Measurements from ENCODE around the gene SP4. TPM values are rescaled to one million over a fixed set of nuclear protein-coding genes. Genes with fewer than 3 reads are reported as not detected.
A peak's percentile ranks its signal among the peaks of the same experiment; 100 is the strongest.

The SP4 gene
- total RNA-seq, 2 donors from 2014 or later = 19.9 to 22.6 TPM

GRCh38 chr7:21426286-21427181 is 1.3 kb upstream of the SP4 start:
- Mint-ChIP-seq H3K4me1 (ENCODE audit: low read depth in 2 of 2) (peaks cover 31 to 42% of the 10 kb centered on the region in 2 donors), H3K4me3 (peak overlapping the region; percentile 100), H3K27me3 (no peaks in the 10 kb centered on the region), H3K36me3 (peaks cover 13% of the 10 kb centered on the region), H3K27ac (peak overlapping the region; percentile 82 to 100), H3K9me3 (no peaks in the 10 kb centered on the region)
- ATAC-seq (no peak), DNase-seq (ENCODE audit: low spot score) (no peak)

- peak overlapping the region; percentile 100 for H3K4me3 Mint-ChIP-seq
- H3K27me3 Mint-ChIP-seq = no peaks in the 10 kb centered on the region
- DNase-seq (ENCODE audit: low spot score) (peak; percentile 100), ATAC-seq (peak; percentile 88 to 90)
- H3K4me1 Mint-ChIP-seq (ENCODE audit: low read depth in 2 of 2) = peaks cover 31 to 50% of the 10 kb centered on the region in 2 donors
- H3K27ac Mint-ChIP-seq = peak overlapping the region; percentile 100
- H3K36me3 Mint-ChIP-seq = peaks cover 13% of the 10 kb centered on the region
- H3K9me3 Mint-ChIP-seq = no peaks in the 10 kb centered on the region
Measured at GRCh38 chr7:21427182-21427870, 557 bp upstream of the SP4 start.

GRCh38 chr7:21428659-21428941 is 717 bp downstream of the SP4 start:
- Mint-ChIP-seq H3K27me3 (no peaks in the 10 kb centered on the region), H3K4me1 (ENCODE audit: low read depth in 2 of 2) (peaks cover 40 to 57% of the 10 kb centered on the region in 2 donors), H3K27ac (peak overlapping the region; percentile 100), H3K9me3 (no peaks in the 10 kb centered on the region), H3K36me3 (peaks cover 13% of the 10 kb centered on the region), H3K4me3 (peak overlapping the region; percentile 100)
- ATAC-seq (no peak), DNase-seq (ENCODE audit: low spot score) (no peak)

- Mint-ChIP-seq H3K27me3 (no peaks in the 10 kb centered on the region), H3K4me1 (ENCODE audit: low read depth in 2 of 2) (peaks cover 40 to 57% of the 10 kb centered on the region in 2 donors), H3K4me3 (peak overlapping the region; percentile 100), H3K27ac (peak overlapping the region; percentile 100), H3K36me3 (peaks cover 13% of the 10 kb centered on the region), H3K9me3 (no peaks in the 10 kb centered on the region)
- ATAC-seq = no peak
- no peak for DNase-seq (ENCODE audit: low spot score)
Measured at GRCh38 chr7:21429021-21429420, 1.1 kb downstream of the SP4 start.

GRCh38 chr7:21429786-21430574 is 2.1 kb downstream of the SP4 start:
- ATAC-seq = no peak
- H3K4me3 Mint-ChIP-seq = peak overlapping the region; percentile 100
- H3K27me3 Mint-ChIP-seq = no peaks in the 10 kb centered on the region
- peaks cover 44 to 57% of the 10 kb centered on the region in 2 donors for H3K4me1 Mint-ChIP-seq (ENCODE audit: low read depth in 2 of 2)
- no peaks in the 10 kb centered on the region for H3K9me3 Mint-ChIP-seq
- DNase-seq (ENCODE audit: low spot score) = no peak
- H3K27ac Mint-ChIP-seq = peak overlapping the region; percentile 100
- peaks cover 13% of the 10 kb centered on the region for H3K36me3 Mint-ChIP-seq

GRCh38 chr7:21430575-21430954 is 2.7 kb downstream of the SP4 start:
- ATAC-seq (no peak), DNase-seq (ENCODE audit: low spot score) (no peak)
- Mint-ChIP-seq H3K36me3 (peaks cover 13% of the 10 kb centered on the region), H3K4me3 (peak overlapping the region; percentile 100), H3K27ac (peak overlapping the region in 1 of 2 donors; percentile 100), H3K4me1 (ENCODE audit: low read depth in 2 of 2) (peaks cover 44 to 57% of the 10 kb centered on the region in 2 donors), H3K27me3 (no peaks in the 10 kb centered on the region), H3K9me3 (no peaks in the 10 kb centered on the region)

- peaks cover 33 to 36% of the 10 kb centered on the region in 2 donors for H3K4me1 Mint-ChIP-seq (ENCODE audit: low read depth in 2 of 2)
- no peak overlapping the region for H3K4me3 Mint-ChIP-seq
- H3K36me3 Mint-ChIP-seq = peaks cover 22% of the 10 kb centered on the region
- no peak for DNase-seq (ENCODE audit: low spot score)
- H3K27me3 Mint-ChIP-seq = no peaks in the 10 kb centered on the region
- no peak for ATAC-seq
- H3K9me3 Mint-ChIP-seq = no peaks in the 10 kb centered on the region
- peak overlapping the region in 1 of 2 donors; percentile 32 for H3K27ac Mint-ChIP-seq
Measured at GRCh38 chr7:21443149-21443841, 15.4 kb downstream of the SP4 start.

- DNase-seq (ENCODE audit: low spot score) (no peak), ATAC-seq (no peak)
- no peak overlapping the region for H3K27ac Mint-ChIP-seq
- peaks cover 34 to 37% of the 10 kb centered on the region in 2 donors for H3K4me1 Mint-ChIP-seq (ENCODE audit: low read depth in 2 of 2)
- no peak overlapping the region for H3K4me3 Mint-ChIP-seq
- H3K36me3 Mint-ChIP-seq = peaks cover 23% of the 10 kb centered on the region
- H3K27me3 Mint-ChIP-seq = no peaks in the 10 kb centered on the region
- no peaks in the 10 kb centered on the region for H3K9me3 Mint-ChIP-seq
Measured at GRCh38 chr7:21448974-21449373, 21.1 kb downstream of the SP4 start.

GRCh38 chr7:21450076-21450475 is 22.2 kb downstream of the SP4 start:
- Mint-ChIP-seq H3K27ac (no peak overlapping the region), H3K4me1 (ENCODE audit: low read depth in 2 of 2) (peaks cover 28 to 31% of the 10 kb centered on the region in 2 donors)

GRCh38 chr7:21450941-21451340 is 23.1 kb downstream of the SP4 start:
- no peak for ATAC-seq
- Mint-ChIP-seq H3K9me3 (no peaks in the 10 kb centered on the region), H3K4me1 (ENCODE audit: low read depth in 2 of 2) (peaks cover 28 to 35% of the 10 kb centered on the region in 2 donors), H3K27ac (no peak overlapping the region), H3K27me3 (no peaks in the 10 kb centered on the region), H3K4me3 (no peak overlapping the region), H3K36me3 (peaks cover 33% of the 10 kb centered on the region)
- no peak for DNase-seq (ENCODE audit: low spot score)

More at GRCh38 chr7:21450076-21450475, 22.2 kb downstream of the SP4 start:
- H3K36me3 Mint-ChIP-seq = peaks cover 27% of the 10 kb centered on the region
- ATAC-seq (no peak), DNase-seq (ENCODE audit: low spot score) (no peak)
- no peak overlapping the region for H3K4me3 Mint-ChIP-seq
- no peaks in the 10 kb centered on the region for H3K9me3 Mint-ChIP-seq
- no peaks in the 10 kb centered on the region for H3K27me3 Mint-ChIP-seq

- DNase-seq (ENCODE audit: low spot score) = no peak
- H3K4me3 Mint-ChIP-seq = no peak overlapping the region
- H3K36me3 Mint-ChIP-seq = peaks cover 39% of the 10 kb centered on the region
- no peaks in the 10 kb centered on the region for H3K27me3 Mint-ChIP-seq
- H3K27ac Mint-ChIP-seq = no peak overlapping the region
- no peak for ATAC-seq
- H3K9me3 Mint-ChIP-seq = no peaks in the 10 kb centered on the region
- peaks cover 25 to 34% of the 10 kb centered on the region in 2 donors for H3K4me1 Mint-ChIP-seq (ENCODE audit: low read depth in 2 of 2)
Measured at GRCh38 chr7:21454182-21454581, 26.3 kb downstream of the SP4 start.

GRCh38 chr7:21454906-21455305 is 27.0 kb downstream of the SP4 start:
- H3K27me3 Mint-ChIP-seq = no peaks in the 10 kb centered on the region
- DNase-seq (ENCODE audit: low spot score) = no peak
- peaks cover 3% of the 10 kb centered on the region for H3K9me3 Mint-ChIP-seq
- H3K4me1 Mint-ChIP-seq (ENCODE audit: low read depth in 2 of 2) = peaks cover 24 to 34% of the 10 kb centered on the region in 2 donors
- no peak overlapping the region for H3K27ac Mint-ChIP-seq
- no peak for ATAC-seq
- H3K36me3 Mint-ChIP-seq = peaks cover 43% of the 10 kb centered on the region
- no peak overlapping the region for H3K4me3 Mint-ChIP-seq

GRCh38 chr7:21461282-21461681 is 33.4 kb downstream of the SP4 start:
- no peak for ATAC-seq
- H3K4me3 Mint-ChIP-seq = no peak overlapping the region
- peaks cover 28 to 39% of the 10 kb centered on the region in 2 donors for H3K4me1 Mint-ChIP-seq (ENCODE audit: low read depth in 2 of 2)
- no peak for DNase-seq (ENCODE audit: low spot score)
- H3K36me3 Mint-ChIP-seq = peaks cover 22% of the 10 kb centered on the region
- peak overlapping the region in 1 of 2 donors; percentile 22 for H3K27ac Mint-ChIP-seq
- no peaks in the 10 kb centered on the region for H3K27me3 Mint-ChIP-seq
- H3K9me3 Mint-ChIP-seq = peaks cover 7% of the 10 kb centered on the region
